ENCODE data around the gene FPR3. TPM values are rescaled to one million over a fixed set of nuclear protein-coding genes. Genes with fewer than 3 reads are reported as not detected.

Gene FPR3
- total RNA-seq, 1 experiment from 2014 or later = not detected

GRCh38 chr19:51777570-51778462 is 17.1 kb upstream of the FPR3 start:
- Histone ChIP-seq H3K36me3 (no peaks in the 10 kb centered on the region), H3K27me3 (peaks cover 20% of the 10 kb centered on the region), H3K4me3 (no peak overlapping the region), H3K9me3 (no peaks in the 10 kb centered on the region)
- DNase-seq = peak; percentile 43

DNA sequence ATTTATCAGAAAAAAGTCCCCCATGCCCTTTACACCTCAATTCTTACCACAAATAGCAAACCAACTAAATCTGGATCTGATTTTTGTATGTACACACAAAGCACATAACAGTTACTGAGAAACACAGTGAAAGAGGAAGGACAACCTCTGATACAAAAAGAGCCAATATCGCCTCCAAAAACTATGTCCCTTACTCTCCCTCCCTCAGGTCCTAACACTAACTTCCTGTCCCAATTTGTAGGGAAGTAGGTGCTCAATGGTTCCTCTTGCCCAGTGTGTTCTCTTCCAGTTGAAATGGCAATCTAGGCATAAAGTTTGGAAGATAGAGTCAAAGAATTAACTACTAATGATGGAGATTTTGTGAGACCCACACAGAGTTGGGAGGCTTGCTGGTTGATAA is 15.8 kb upstream of the FPR3 start:
- Histone ChIP-seq H3K4me3 (no peak overlapping the region), H3K36me3 (no peaks in the 10 kb centered on the region), H3K9me3 (no peaks in the 10 kb centered on the region), H3K27me3 (peaks cover 20% of the 10 kb centered on the region)
- no peak for DNase-seq

- peaks cover 20% of the 10 kb centered on the region for H3K27me3 ChIP-seq
- DNase-seq = no peak
These were observed 15.3 kb upstream of the FPR3 start for GRCh38 chr19:51779703-51780102.

GRCh38 chr19:51780270-51780669 is 14.7 kb upstream of the FPR3 start:
- Histone ChIP-seq H3K9me3 (no peaks in the 10 kb centered on the region), H3K4me3 (no peak overlapping the region), H3K27me3 (peaks cover 20% of the 10 kb centered on the region), H3K36me3 (no peaks in the 10 kb centered on the region)
- no peak for DNase-seq

More at GRCh38 chr19:51779703-51780102, 15.3 kb upstream of the FPR3 start:
- Histone ChIP-seq H3K4me3 (no peak overlapping the region), H3K36me3 (no peaks in the 10 kb centered on the region), H3K9me3 (no peaks in the 10 kb centered on the region)

GRCh38 chr19:51781999-51782398 is 13.0 kb upstream of the FPR3 start:
- peaks cover 15% of the 10 kb centered on the region for H3K27me3 ChIP-seq
- no peak overlapping the region for H3K4me3 ChIP-seq
- H3K36me3 ChIP-seq = no peaks in the 10 kb centered on the region
- no peak for DNase-seq
- no peaks in the 10 kb centered on the region for H3K9me3 ChIP-seq

GRCh38 chr19:51783372-51783771 is 11.6 kb upstream of the FPR3 start:
- no peaks in the 10 kb centered on the region for H3K36me3 ChIP-seq
- no peak overlapping the region for H3K4me3 ChIP-seq
- H3K27me3 ChIP-seq = peaks cover 10% of the 10 kb centered on the region
- DNase-seq = no peak
- no peaks in the 10 kb centered on the region for H3K9me3 ChIP-seq

DNA sequence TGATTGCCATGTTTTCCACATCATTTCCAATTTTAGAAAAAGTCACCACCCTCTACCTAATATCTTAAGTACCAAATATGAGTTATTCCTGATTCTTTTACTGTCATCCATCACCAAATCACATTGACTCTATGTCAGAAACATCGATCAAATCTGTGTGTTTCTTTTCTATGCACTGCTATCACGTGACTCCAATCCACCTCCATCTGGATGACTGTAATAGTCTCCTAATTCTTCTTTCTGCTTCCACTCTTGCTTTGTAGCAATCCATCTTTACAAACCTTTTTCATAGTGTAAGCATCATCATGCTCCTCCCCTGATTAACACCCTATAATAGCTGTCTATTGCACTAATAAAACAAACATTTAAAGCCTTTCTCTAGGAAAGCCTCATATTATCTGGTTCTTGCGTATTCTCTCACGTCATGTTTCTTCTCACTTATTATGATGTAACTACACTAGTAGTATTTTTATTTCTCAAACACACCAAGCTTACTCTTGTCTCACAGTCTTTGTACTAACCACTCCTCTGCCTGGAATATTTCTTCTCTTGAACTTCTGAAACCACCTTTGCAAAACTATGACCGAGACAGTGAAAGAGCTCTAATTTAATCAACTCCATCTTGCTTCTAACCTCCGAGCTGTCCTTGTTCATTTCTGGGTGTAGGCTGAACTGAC is 10.7 kb upstream of the FPR3 start:
- no peaks in the 10 kb centered on the region for H3K9me3 ChIP-seq
- no peaks in the 10 kb centered on the region for H3K36me3 ChIP-seq
- H3K4me3 ChIP-seq = no peak overlapping the region
- peaks cover 1% of the 10 kb centered on the region; the same call in 1 of the 2 replicates for H3K27me3 ChIP-seq
- DNase-seq = no peak

- H3K27me3 ChIP-seq = no peaks in the 10 kb centered on the region
- no peaks in the 10 kb centered on the region for H3K36me3 ChIP-seq
- peak; percentile 41 for DNase-seq
- no peaks in the 10 kb centered on the region for H3K9me3 ChIP-seq
- no peak overlapping the region for H3K4me3 ChIP-seq
These were observed 9.9 kb upstream of the FPR3 start for GRCh38 chr19:51784922-51785690.

DNA sequence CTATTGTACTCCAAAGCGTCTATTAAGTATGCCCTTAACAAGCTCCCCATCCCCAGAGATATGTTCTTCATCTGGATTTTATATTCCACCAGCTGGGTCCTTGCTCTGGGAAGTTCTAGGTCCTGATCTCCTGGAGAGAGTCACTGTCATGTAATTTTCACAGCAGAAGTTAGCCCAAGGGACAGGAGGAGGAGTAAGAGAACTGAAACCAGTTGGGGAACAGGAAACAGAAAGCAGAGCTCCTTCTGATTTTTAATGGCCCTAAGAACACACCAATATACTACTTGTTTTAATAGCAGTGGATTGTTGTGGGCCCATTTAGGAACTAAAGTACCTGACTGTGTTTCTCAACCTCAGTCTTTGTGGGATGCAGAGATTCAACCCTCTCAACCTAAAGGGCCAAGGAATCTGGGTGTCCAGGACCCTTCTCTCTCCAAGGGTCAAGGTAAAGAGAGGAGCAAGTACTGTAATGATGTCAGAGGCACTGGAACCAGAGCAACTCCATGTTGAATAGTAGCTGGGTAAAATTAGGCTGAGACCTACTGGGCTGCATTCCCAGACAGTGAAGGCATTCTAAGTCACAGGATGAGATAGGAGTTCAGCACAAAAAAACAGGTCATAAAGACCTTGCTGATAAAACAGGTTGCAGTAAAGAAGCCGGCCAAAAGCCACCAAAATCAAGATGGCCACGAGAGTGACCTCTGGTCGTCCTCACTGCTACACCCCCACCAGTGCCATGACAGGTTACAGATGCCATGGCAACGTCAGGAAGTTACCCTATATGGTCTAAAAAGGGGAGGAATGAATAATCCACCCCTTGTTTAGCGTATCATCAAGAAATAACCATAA is 8.1 kb upstream of the FPR3 start:
- DNase-seq = no peak
- Histone ChIP-seq H3K27me3 (no peaks in the 10 kb centered on the region), H3K4me3 (no peak overlapping the region), H3K9me3 (no peaks in the 10 kb centered on the region), H3K36me3 (no peaks in the 10 kb centered on the region)

DNA sequence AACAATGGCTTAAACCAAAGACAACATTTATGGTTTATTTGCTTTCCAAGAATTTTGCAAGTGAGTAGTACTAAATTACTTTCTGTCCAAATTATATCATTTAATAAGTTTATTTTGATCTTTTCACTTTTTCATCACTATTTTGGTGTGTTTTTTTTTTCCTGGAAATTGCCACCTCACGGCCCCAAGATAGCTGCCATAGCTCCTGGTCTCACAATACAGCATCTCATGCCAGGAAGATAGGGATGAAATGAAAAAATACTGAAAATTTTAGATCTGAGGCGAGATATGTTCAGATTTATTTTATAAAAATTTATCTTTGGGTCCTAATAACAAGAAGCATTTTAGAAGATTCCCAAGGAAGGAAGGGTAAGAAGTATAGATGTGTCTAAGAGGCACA is 6.9 kb upstream of the FPR3 start:
- Histone ChIP-seq H3K4me3 (no peak overlapping the region), H3K27me3 (no peaks in the 10 kb centered on the region)
- DNase-seq = no peak

GRCh38 chr19:51789061-51789795 is 5.7 kb upstream of the FPR3 start:
- no peaks in the 10 kb centered on the region for H3K27me3 ChIP-seq
- H3K4me3 ChIP-seq = no peak overlapping the region
- H3K36me3 ChIP-seq = no peaks in the 10 kb centered on the region
- no peak for DNase-seq
- H3K9me3 ChIP-seq = no peaks in the 10 kb centered on the region

More for the DNA sequence above, 6.9 kb upstream of the FPR3 start:
- Histone ChIP-seq H3K36me3 (no peaks in the 10 kb centered on the region), H3K9me3 (no peaks in the 10 kb centered on the region)

GRCh38 chr19:51792932-51793331 is 2.0 kb upstream of the FPR3 start:
- H3K4me3 ChIP-seq = no peak overlapping the region
- H3K36me3 ChIP-seq = no peaks in the 10 kb centered on the region
- no peak for DNase-seq
- 0 out of 2 replicates have a peak, but pooled peaks cover 2% of the 10 kb centered on the region for H3K27me3 ChIP-seq
- H3K9me3 ChIP-seq = no peaks in the 10 kb centered on the region; the same call in 1 of the 2 replicates

DNA sequence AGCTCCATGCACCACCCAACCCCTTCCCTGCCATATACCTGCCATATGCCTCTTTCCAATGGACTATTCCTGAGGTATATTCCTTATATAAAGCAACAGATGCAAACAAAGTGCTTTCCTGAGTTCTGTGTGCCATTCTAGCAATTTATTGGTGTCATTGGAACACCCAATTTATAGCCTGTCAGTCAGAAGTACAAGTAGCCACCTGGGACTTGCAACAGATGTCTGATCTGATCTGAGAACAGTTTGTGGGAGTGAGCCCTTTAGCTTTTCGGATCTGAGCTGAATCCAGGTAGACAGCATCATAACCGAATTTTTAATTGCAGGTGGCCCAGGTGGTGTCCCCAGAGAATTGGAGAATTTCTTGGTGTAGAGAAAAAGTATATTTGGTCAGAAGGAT is 963 bp upstream of the FPR3 start:
- no peak for DNase-seq
- Histone ChIP-seq H3K27me3 (0 out of 2 replicates have a peak, but pooled peaks cover 2% of the 10 kb centered on the region), H3K36me3 (no peaks in the 10 kb centered on the region), H3K9me3 (no peaks in the 10 kb centered on the region; the same call in 1 of the 2 replicates), H3K4me3 (no peak overlapping the region)

DNA sequence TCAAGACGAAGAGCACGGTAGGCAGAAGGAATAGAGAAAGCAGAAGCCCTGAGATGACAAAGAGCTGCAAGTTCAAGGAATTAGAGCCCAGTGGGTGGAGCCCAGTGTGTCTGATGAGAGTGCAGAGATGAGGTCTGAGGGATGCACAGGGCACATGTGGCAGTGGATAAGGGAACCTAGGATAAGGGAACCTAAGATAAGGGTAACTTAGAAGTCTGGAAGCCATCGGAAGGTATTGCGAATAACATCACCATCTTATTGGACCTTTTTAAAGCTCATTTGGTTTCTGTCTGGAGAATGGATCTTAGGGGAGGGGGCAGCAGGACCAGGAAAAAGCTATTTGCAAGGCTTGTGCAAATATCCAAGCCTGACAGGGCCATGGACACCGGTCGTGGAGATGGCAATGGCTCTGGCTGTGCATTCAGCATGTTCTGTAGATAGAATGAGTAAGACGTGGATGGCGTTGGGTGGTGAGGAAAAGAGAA is 1.3 kb downstream of the FPR3 start:
- no peak for DNase-seq
- H3K36me3 ChIP-seq = no peaks in the 10 kb centered on the region
- no peak overlapping the region for H3K4me3 ChIP-seq
- H3K9me3 ChIP-seq = no peaks in the 10 kb centered on the region; the same call in 1 of the 2 replicates
- H3K27me3 ChIP-seq = 0 out of 2 replicates have a peak, but pooled peaks cover 2% of the 10 kb centered on the region

- H3K27me3 ChIP-seq = 0 out of 2 replicates have a peak, but pooled peaks cover 2% of the 10 kb centered on the region
- H3K4me3 ChIP-seq = no peak overlapping the region
- no peaks in the 10 kb centered on the region for H3K36me3 ChIP-seq
- no peaks in the 10 kb centered on the region; the same call in 1 of the 2 replicates for H3K9me3 ChIP-seq
- DNase-seq = no peak
These were observed 2.5 kb downstream of the FPR3 start for GRCh38 chr19:51797480-51797879.

Data from MG63 (cell line).